Stomach smooth muscle (tissue), 2 donors: ENCODE data around the gene RPA1.
"Not testable (repeated sequence)": the region's sequence is repeated elsewhere in the genome, so short reads cannot be mapped to it uniquely, and the experiment has no call there.

Source experiments
- H3K27ac ChIP-seq: one replicate; pipeline ENCODE4 v1.7.0; 2013; ENCODE audit warnings: mild to moderate bottlenecking, low read length, inconsistent platforms
- H3K27me3 ChIP-seq, 2 donors: one replicate each; pipeline ENCODE4 v1.7.0; 2013; ENCODE audit warnings: low read length in 2 of 2; ENCODE audit not compliant: insufficient read depth in 2 of 2, control insufficient read depth in 1 of 2
- H3K36me3 ChIP-seq, 2 donors: one replicate each; pipeline ENCODE4 v1.7.0; 2013; ENCODE audit warnings: low read length in 2 of 2; ENCODE audit not compliant: control insufficient read depth in 2 of 2, insufficient read depth in 2 of 2
- H3K4me1 ChIP-seq: one replicate; pipeline ENCODE4 v1.7.0; 2013; ENCODE audit warnings: low read length; ENCODE audit not compliant: control insufficient read depth, insufficient read depth
- H3K4me3 ChIP-seq, 2 donors: one replicate each; pipeline ENCODE4 v1.7.0; 2013; ENCODE audit warnings: low read length in 2 of 2
- H3K9ac ChIP-seq, 2 donors: one replicate each; pipeline ENCODE4 v1.7.0; 2013; ENCODE audit warnings: low read length in 2 of 2, mild to moderate bottlenecking in 1 of 2
- H3K9me3 ChIP-seq, 2 donors: one replicate each; pipeline ENCODE4 v1.7.0; 2013; ENCODE audit warnings: low read length in 2 of 2; ENCODE audit not compliant: control insufficient read depth in 2 of 2
- donor health status: healthy.
- donor health status: Pancreatic carcinoma.

The RPA1 gene

GRCh38 chr17:1878419-1879121, 48.8 kb downstream of the RPA1 start:
- H3K27me3 ChIP-seq: no peaks in the 10 kb centered on the region
- H3K27ac ChIP-seq: no peak overlapping the region
- H3K36me3 ChIP-seq: peaks cover 43 to 57% of the 10 kb centered on the region in 2 donors
- H3K4me1 ChIP-seq: no peaks in the 10 kb centered on the region
- H3K4me3 ChIP-seq: no peak overlapping the region
- H3K9me3 ChIP-seq: no peaks in the 10 kb centered on the region
- no peak overlapping the region for H3K9ac ChIP-seq

- no peak overlapping the region for H3K4me3 ChIP-seq
- H3K9me3 ChIP-seq: no peaks in the 10 kb centered on the region
- H3K36me3 ChIP-seq: peaks cover 60 to 69% of the 10 kb centered on the region in 2 donors
- no peak overlapping the region for H3K27ac ChIP-seq
- no peak overlapping the region for H3K9ac ChIP-seq
- no peaks in the 10 kb centered on the region for H3K27me3 ChIP-seq
- no peaks in the 10 kb centered on the region for H3K4me1 ChIP-seq
Observed at GRCh38 chr17:1880851-1881630, 51.2 kb downstream of the RPA1 start.

- Histone ChIP-seq H3K9me3 (no peaks in the 10 kb centered on the region), H3K27me3 (no peaks in the 10 kb centered on the region), H3K4me1 (no peaks in the 10 kb centered on the region), H3K36me3 (peaks cover 53 to 70% of the 10 kb centered on the region in 2 donors), H3K4me3 (no peak overlapping the region), H3K9ac (no peak overlapping the region), H3K27ac (no peak overlapping the region)
Observed at GRCh38 chr17:1882836-1883235, 53.0 kb downstream of the RPA1 start.

GRCh38 chr17:1883536-1883935, 53.7 kb downstream of the RPA1 start:
- Histone ChIP-seq H3K36me3 (peaks cover 60 to 75% of the 10 kb centered on the region in 2 donors), H3K4me1 (no peaks in the 10 kb centered on the region), H3K9ac (no peak overlapping the region), H3K9me3 (no peaks in the 10 kb centered on the region), H3K27ac (no peak overlapping the region), H3K27me3 (no peaks in the 10 kb centered on the region), H3K4me3 (no peak overlapping the region)

GRCh38 chr17:1888741-1889140, 58.9 kb downstream of the RPA1 start:
- peaks cover 50 to 52% of the 10 kb centered on the region in 2 donors for H3K36me3 ChIP-seq
- H3K9me3 ChIP-seq: no peaks in the 10 kb centered on the region
- H3K27ac ChIP-seq: no peak overlapping the region
- no peaks in the 10 kb centered on the region for H3K27me3 ChIP-seq
- no peaks in the 10 kb centered on the region for H3K4me1 ChIP-seq
- H3K4me3 ChIP-seq: no peak overlapping the region
- no peak overlapping the region for H3K9ac ChIP-seq

GRCh38 chr17:1890758-1891450, 61.1 kb downstream of the RPA1 start:
- H3K27ac ChIP-seq: no peak overlapping the region
- H3K36me3 ChIP-seq: peaks cover 30 to 41% of the 10 kb centered on the region in 2 donors
- no peak overlapping the region for H3K9ac ChIP-seq
- H3K4me1 ChIP-seq: no peaks in the 10 kb centered on the region
- H3K9me3 ChIP-seq: no peaks in the 10 kb centered on the region
- no peak overlapping the region for H3K4me3 ChIP-seq
- H3K27me3 ChIP-seq: no peaks in the 10 kb centered on the region

- Histone ChIP-seq H3K9ac (no peak overlapping the region), H3K4me1 (no peaks in the 10 kb centered on the region), H3K36me3 (peaks cover 35 to 41% of the 10 kb centered on the region in 2 donors), H3K9me3 (no peaks in the 10 kb centered on the region), H3K27me3 (no peaks in the 10 kb centered on the region), H3K4me3 (no peak overlapping the region), H3K27ac (no peak overlapping the region)
Observed at GRCh38 chr17:1894753-1895339, 65.0 kb downstream of the RPA1 start.

GRCh38 chr17:1895479-1895878, 65.7 kb downstream of the RPA1 start:
- not testable (repeated sequence) for H3K4me1 ChIP-seq, H3K4me3 ChIP-seq, H3K9me3 ChIP-seq, H3K27ac ChIP-seq, H3K27me3 ChIP-seq, H3K9ac ChIP-seq
- peaks cover 35 to 41% of the 10 kb centered on the region in 2 donors for H3K36me3 ChIP-seq

- Histone ChIP-seq H3K4me3 (no peak overlapping the region), H3K9me3 (no peaks in the 10 kb centered on the region), H3K36me3 (peaks cover 35 to 36% of the 10 kb centered on the region in 2 donors), H3K9ac (no peak overlapping the region), H3K4me1 (no peaks in the 10 kb centered on the region), H3K27ac (no peak overlapping the region), H3K27me3 (no peaks in the 10 kb centered on the region)
Observed at GRCh38 chr17:1896243-1897104, 66.7 kb downstream of the RPA1 start.

- Histone ChIP-seq H3K4me1 (no peaks in the 10 kb centered on the region), H3K9me3 (no peaks in the 10 kb centered on the region), H3K27me3 (no peaks in the 10 kb centered on the region), H3K36me3 (peaks cover 35 to 36% of the 10 kb centered on the region in 2 donors), H3K9ac (no peak overlapping the region), H3K4me3 (no peak overlapping the region), H3K27ac (no peak overlapping the region)
Observed at GRCh38 chr17:1897105-1897656, 67.4 kb downstream of the RPA1 start.
